HepG2 (cell line): Measurements from ENCODE around the gene THAP3. TPM values are rescaled to one million over a fixed set of nuclear protein-coding genes. Genes with fewer than 3 reads are reported as not detected.
A peak's percentile ranks its signal among the peaks of the same experiment; 100 is the strongest.

Source experiments
- CCDC6 ChIP-seq: sonication (generic); formaldehyde crosslinking; IDR thresholded peaks from 2 replicates; pipeline ENCODE4 v1.8.1; 2022; ENCODE audit warnings: mild to moderate bottlenecking, missing genetic modification reagents, moderate library complexity
- CSRNP1 ChIP-seq: sonication (generic); formaldehyde crosslinking; IDR thresholded peaks from 2 replicates; pipeline ENCODE4 v1.8.1; 2023; ENCODE audit warnings: mild to moderate bottlenecking, missing genetic modification reagents
- IKZF5 ChIP-seq: IDR thresholded peaks from 2 replicates; pipeline ENCODE4 v1.6.1; 2018; ENCODE audit warnings: missing genetic modification reagents, mild to moderate bottlenecking, missing compliant biosample characterization
- JARID2 ChIP-seq: sonication (generic); formaldehyde crosslinking; IDR thresholded peaks from 2 replicates; pipeline ENCODE4 v1.8.1; 2023; ENCODE audit warnings: missing genetic modification reagents, inconsistent platforms; ENCODE audit not compliant: insufficient replicate concordance
- MAZ ChIP-seq, 2 experiments: sonication (generic) in 1 of 2; formaldehyde crosslinking in 1 of 2; IDR thresholded peaks; 2 replicates each; pipeline versions ENCODE4 v1.5.0 to v1.6.1; 2012 to 2020; ENCODE audit warnings: low read depth in 2 of 2, mild to moderate bottlenecking in 2 of 2, borderline replicate concordance in 1 of 2, improper control_type of control experiment in 1 of 2, low read length in 1 of 2, missing genetic modification reagents in 1 of 2, moderate library complexity in 1 of 2
- MXD1 ChIP-seq: sonication (generic); formaldehyde crosslinking; IDR thresholded peaks from 2 replicates; pipeline ENCODE4 v1.4.0; 2020; ENCODE audit warnings: mild to moderate bottlenecking, missing genetic modification reagents
- NFKB2 ChIP-seq: sonication (generic); formaldehyde crosslinking; IDR thresholded peaks from 2 replicates; pipeline ENCODE4 v1.4.0; 2020; ENCODE audit warnings: missing genetic modification reagents, borderline replicate concordance
- NKX3-1 ChIP-seq: sonication (generic); formaldehyde crosslinking; IDR thresholded peaks from 2 replicates; pipeline ENCODE4 v1.5.0; 2020; ENCODE audit warnings: missing genetic modification reagents
- POLR2G ChIP-seq: fragments of 200-400 bp; formaldehyde crosslinking; IDR thresholded peaks from 2 replicates; pipeline ENCODE4 v1.6.1; 2018; ENCODE audit warnings: mild to moderate bottlenecking, low read depth, low read length, moderate library complexity
- SP4 ChIP-seq: sonication (generic); formaldehyde crosslinking; IDR thresholded peaks from 2 replicates; pipeline ENCODE4 v1.8.1; 2023; ENCODE audit warnings: mild to moderate bottlenecking, missing genetic modification reagents
- ZMAT3 ChIP-seq: sonication (generic); formaldehyde crosslinking; conservative IDR thresholded peaks from 2 replicates; pipeline ENCODE4 v1.7.0; 2021; ENCODE audit warnings: missing genetic modification reagents
- ZNF605 ChIP-seq: sonication (generic); formaldehyde crosslinking; IDR thresholded peaks from 2 replicates; pipeline ENCODE4 v1.8.0; 2022; ENCODE audit warnings: mild to moderate bottlenecking, missing genetic modification reagents
- ZNF678 ChIP-seq: sonication (generic); formaldehyde crosslinking; IDR thresholded peaks from 2 replicates; pipeline ENCODE4 v1.4.0; 2020; ENCODE audit warnings: mild to moderate bottlenecking, missing genetic modification reagents
- ZNF746 ChIP-seq: sonication (generic); formaldehyde crosslinking; IDR thresholded peaks from 2 replicates; pipeline ENCODE4 v1.8.0; 2022; ENCODE audit warnings: mild to moderate bottlenecking, missing genetic modification reagents
- polyA plus RNA-seq, 8 experiments: library from polyadenylated mRNA; depleted of rRNA in 3 of 8; stranded (reverse) in 7 of 8; unstranded in 1 of 8; fragments of >200 nt; fragmentation: Illumina TruSeq in 4 of 8; extraction: Trizol in 4 of 8; gene quantifications; 2 replicates each; pipeline versions ENCODE4 v1.2.1 to v1.2.3, GENCODE V29; 2011 to 2016; ENCODE audit warnings: low read depth in 4 of 8, missing spikeins in 1 of 8, mixed read lengths in 1 of 8; ENCODE audit not compliant: insufficient read depth in 1 of 8
- total RNA-seq, 5 experiments: library from RNA; depleted of rRNA; stranded (reverse); fragments of >200 nt; fragmentation: Illumina TruSeq; extraction: Trizol; gene quantifications; 2 replicates each; pipeline ENCODE4 v1.2.3, GENCODE V29; 2016; ENCODE audit warnings: low read depth in 1 of 5
- TF ChIP-seq, protein P1 (sequence below): sonication (generic); formaldehyde crosslinking; IDR thresholded peaks from 2 replicates; pipeline ENCODE4 v1.4.0; 2020; ENCODE audit warnings: missing genetic modification reagents, borderline replicate concordance
- TF ChIP-seq, protein P2 (sequence below): sonication (generic); formaldehyde crosslinking; IDR thresholded peaks from 2 replicates; pipeline ENCODE4 v1.4.0; 2020; ENCODE audit warnings: mild to moderate bottlenecking, missing genetic modification reagents
- TF ChIP-seq, protein P3 (sequence below): IDR thresholded peaks from 2 replicates; pipeline ENCODE4 v1.6.1; 2012; ENCODE audit warnings: inconsistent platforms

The THAP3 gene
- total and polyA plus RNA-seq, 2 of the 13 experiments (the other 11 are each of a cell fraction or from before 2014, with no cell fraction given) = 10.3 to 14.9 TPM

- TF ChIP-seq CSRNP1 (CRISPR knock-in tag) (peak; percentile 72), MXD1 (CRISPR knock-in tag) (peak; percentile 4; the same call in 1 of the 2 replicates), NFKB2 (peak; percentile 73; the same call in 1 of the 2 replicates), ZNF746 (CRISPR knock-in tag) (0 out of 2 replicates have a peak, but pooled peaks have one; percentile 77), ZMAT3 (CRISPR knock-in tag) (peak; percentile 5; the same call in 1 of the 2 replicates), SP4 (peak; percentile 88), NKX3-1 (CRISPR knock-in tag) (peak; percentile 7; the same call in 1 of the 2 replicates), IKZF5 (CRISPR knock-in tag) (peak; percentile 54; the same call in 1 of the 2 replicates), JARID2 (no peak), POLR2G (peak; percentile 98), ZNF605 (CRISPR knock-in tag) (no peak), MAZ (IDR thresholded peaks at IDR 0.05; ENCODE audit: borderline replicate concordance, low read depth, low read length) (peak; percentile 95), MAZ (CRISPR knock-in tag; IDR thresholded peaks at IDR 0.05; ENCODE audit: low read depth) (peak; percentile 82; the same call in 1 of the 2 replicates), CCDC6 (CRISPR knock-in tag) (peak; percentile 62; the same call in 1 of the 2 replicates), ZNF678 (CRISPR knock-in tag) (0 out of 2 replicates have a peak, but pooled peaks have one; percentile 46)
- TF ChIP-seq, protein P1, sequence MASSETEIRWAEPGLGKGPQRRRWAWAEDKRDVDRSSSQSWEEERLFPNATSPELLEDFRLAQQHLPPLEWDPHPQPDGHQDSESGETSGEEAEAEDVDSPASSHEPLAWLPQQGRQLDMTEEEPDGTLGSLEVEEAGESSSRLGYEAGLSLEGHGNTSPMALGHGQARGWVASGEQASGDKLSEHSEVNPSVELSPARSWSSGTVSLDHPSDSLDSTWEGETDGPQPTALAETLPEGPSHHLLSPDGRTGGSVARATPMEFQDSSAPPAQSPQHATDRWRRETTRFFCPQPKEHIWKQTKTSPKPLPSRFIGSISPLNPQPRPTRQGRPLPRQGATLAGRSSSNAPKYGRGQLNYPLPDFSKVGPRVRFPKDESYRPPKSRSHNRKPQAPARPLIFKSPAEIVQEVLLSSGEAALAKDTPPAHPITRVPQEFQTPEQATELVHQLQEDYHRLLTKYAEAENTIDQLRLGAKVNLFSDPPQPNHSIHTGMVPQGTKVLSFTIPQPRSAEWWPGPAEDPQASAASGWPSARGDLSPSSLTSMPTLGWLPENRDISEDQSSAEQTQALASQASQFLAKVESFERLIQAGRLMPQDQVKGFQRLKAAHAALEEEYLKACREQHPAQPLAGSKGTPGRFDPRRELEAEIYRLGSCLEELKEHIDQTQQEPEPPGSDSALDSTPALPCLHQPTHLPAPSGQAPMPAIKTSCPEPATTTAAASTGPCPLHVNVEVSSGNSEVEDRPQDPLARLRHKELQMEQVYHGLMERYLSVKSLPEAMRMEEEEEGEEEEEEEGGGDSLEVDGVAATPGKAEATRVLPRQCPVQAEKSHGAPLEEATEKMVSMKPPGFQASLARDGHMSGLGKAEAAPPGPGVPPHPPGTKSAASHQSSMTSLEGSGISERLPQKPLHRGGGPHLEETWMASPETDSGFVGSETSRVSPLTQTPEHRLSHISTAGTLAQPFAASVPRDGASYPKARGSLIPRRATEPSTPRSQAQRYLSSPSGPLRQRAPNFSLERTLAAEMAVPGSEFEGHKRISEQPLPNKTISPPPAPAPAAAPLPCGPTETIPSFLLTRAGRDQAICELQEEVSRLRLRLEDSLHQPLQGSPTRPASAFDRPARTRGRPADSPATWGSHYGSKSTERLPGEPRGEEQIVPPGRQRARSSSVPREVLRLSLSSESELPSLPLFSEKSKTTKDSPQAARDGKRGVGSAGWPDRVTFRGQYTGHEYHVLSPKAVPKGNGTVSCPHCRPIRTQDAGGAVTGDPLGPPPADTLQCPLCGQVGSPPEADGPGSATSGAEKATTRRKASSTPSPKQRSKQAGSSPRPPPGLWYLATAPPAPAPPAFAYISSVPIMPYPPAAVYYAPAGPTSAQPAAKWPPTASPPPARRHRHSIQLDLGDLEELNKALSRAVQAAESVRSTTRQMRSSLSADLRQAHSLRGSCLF = no peak
- TF ChIP-seq, protein P2, sequence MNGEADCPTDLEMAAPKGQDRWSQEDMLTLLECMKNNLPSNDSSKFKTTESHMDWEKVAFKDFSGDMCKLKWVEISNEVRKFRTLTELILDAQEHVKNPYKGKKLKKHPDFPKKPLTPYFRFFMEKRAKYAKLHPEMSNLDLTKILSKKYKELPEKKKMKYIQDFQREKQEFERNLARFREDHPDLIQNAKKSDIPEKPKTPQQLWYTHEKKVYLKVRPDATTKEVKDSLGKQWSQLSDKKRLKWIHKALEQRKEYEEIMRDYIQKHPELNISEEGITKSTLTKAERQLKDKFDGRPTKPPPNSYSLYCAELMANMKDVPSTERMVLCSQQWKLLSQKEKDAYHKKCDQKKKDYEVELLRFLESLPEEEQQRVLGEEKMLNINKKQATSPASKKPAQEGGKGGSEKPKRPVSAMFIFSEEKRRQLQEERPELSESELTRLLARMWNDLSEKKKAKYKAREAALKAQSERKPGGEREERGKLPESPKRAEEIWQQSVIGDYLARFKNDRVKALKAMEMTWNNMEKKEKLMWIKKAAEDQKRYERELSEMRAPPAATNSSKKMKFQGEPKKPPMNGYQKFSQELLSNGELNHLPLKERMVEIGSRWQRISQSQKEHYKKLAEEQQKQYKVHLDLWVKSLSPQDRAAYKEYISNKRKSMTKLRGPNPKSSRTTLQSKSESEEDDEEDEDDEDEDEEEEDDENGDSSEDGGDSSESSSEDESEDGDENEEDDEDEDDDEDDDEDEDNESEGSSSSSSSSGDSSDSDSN (CRISPR knock-in tag) = peak; percentile 16; the same call in 1 of the 2 replicates
- TF ChIP-seq, protein P3, sequence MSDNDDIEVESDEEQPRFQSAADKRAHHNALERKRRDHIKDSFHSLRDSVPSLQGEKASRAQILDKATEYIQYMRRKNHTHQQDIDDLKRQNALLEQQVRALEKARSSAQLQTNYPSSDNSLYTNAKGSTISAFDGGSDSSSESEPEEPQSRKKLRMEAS = peak; percentile 8; the same call in 1 of the 2 replicates
Observed at GRCh38 chr1:6602669-6603237, 21.9 kb upstream of the THAP3 start, which contains the start of gene KLHL21 (continued).
